Activated CD8-positive, alpha-beta memory T cell treated with anti-CD3 and anti-CD28 coated beads, Interleukin-2, amount 50 U/mL, for 48 hours (primary cell): ENCODE results near the gene HLF.
"Not testable (repeated sequence)": the region's sequence is repeated elsewhere in the genome, so short reads cannot be mapped to it uniquely, and the experiment has no call there.

ENCODE experiments used
- DNase-seq: peaks from one replicate; pipeline ENCODE4 v3.0.0-alpha.2; 2020

The HLF gene

GRCh38 chr17:55314061-55314783 lies 49.5 kb downstream of the HLF start:
- DNase-seq: no peak

- no peak for DNase-seq
These were observed 50.2 kb downstream of the HLF start for GRCh38 chr17:55314784-55315491.

- no peak for DNase-seq
These were observed 51.7 kb downstream of the HLF start for GRCh38 chr17:55316499-55316898.

GRCh38 chr17:55317284-55317683 lies 52.5 kb downstream of the HLF start:
- DNase-seq: no peak

GRCh38 chr17:55318081-55318480 lies 53.3 kb downstream of the HLF start:
- DNase-seq: no peak

GRCh38 chr17:55318715-55319487 lies 54.1 kb downstream of the HLF start:
- DNase-seq: no peak

- no peak for DNase-seq
These were observed 55.3 kb downstream of the HLF start for GRCh38 chr17:55319933-55320593.

GRCh38 chr17:55320594-55321426 lies 56.0 kb downstream of the HLF start:
- DNase-seq: no peak

- DNase-seq: no peak
These were observed 56.8 kb downstream of the HLF start for GRCh38 chr17:55321427-55322060.

- no peak for DNase-seq
These were observed 57.8 kb downstream of the HLF start for GRCh38 chr17:55322453-55322985.

GRCh38 chr17:55323518-55324295 lies 58.9 kb downstream of the HLF start:
- no peak for DNase-seq

- DNase-seq: no peak
These were observed 59.7 kb downstream of the HLF start for GRCh38 chr17:55324296-55324978.

GRCh38 chr17:55325406-55325805 lies 60.6 kb downstream of the HLF start:
- no peak for DNase-seq

GRCh38 chr17:55326030-55326429 lies 61.3 kb downstream of the HLF start:
- no peak for DNase-seq

- no peak for DNase-seq
These were observed 62.7 kb downstream of the HLF start for GRCh38 chr17:55327225-55328088.

GRCh38 chr17:55328514-55328913 lies 63.8 kb downstream of the HLF start:
- DNase-seq: not testable (repeated sequence)

- no peak for DNase-seq
These were observed 65.7 kb downstream of the HLF start for GRCh38 chr17:55330344-55330933.

GRCh38 chr17:55332296-55333041 lies 67.7 kb downstream of the HLF start:
- no peak for DNase-seq
